ENCODE results near the gene GBA2.

DNA sequence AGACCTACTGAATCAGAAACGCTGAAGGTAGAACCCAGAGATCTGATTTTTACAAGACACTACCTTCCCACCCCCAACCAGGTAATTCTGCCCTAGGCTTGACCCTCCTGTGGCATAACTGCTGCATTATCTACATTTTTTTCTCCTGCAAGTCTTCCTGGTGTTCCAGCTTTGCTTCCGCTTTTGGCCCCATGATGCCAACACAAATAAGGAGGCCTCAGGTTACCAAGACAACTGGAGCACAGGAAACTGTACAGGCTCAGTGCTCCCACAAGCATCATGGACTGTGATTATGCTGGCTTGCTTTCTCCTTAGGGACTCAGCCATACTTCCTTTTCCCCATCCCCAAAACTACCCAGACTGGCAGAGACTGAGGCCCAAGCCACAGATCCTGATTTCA lies 11.6 kb upstream of the GBA2 start:
- TF ChIP-seq, protein P1, sequence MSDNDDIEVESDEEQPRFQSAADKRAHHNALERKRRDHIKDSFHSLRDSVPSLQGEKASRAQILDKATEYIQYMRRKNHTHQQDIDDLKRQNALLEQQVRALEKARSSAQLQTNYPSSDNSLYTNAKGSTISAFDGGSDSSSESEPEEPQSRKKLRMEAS (IDR thresholded peaks at IDR 0.05; ENCODE audit: low read depth, low read length): no peak
- TF ChIP-seq, protein P2, sequence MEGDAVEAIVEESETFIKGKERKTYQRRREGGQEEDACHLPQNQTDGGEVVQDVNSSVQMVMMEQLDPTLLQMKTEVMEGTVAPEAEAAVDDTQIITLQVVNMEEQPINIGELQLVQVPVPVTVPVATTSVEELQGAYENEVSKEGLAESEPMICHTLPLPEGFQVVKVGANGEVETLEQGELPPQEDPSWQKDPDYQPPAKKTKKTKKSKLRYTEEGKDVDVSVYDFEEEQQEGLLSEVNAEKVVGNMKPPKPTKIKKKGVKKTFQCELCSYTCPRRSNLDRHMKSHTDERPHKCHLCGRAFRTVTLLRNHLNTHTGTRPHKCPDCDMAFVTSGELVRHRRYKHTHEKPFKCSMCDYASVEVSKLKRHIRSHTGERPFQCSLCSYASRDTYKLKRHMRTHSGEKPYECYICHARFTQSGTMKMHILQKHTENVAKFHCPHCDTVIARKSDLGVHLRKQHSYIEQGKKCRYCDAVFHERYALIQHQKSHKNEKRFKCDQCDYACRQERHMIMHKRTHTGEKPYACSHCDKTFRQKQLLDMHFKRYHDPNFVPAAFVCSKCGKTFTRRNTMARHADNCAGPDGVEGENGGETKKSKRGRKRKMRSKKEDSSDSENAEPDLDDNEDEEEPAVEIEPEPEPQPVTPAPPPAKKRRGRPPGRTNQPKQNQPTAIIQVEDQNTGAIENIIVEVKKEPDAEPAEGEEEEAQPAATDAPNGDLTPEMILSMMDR (IDR thresholded peaks at IDR 0.05; ENCODE audit: low read depth, low read length): no peak
- no peak for TF ChIP-seq POLR2A (IDR thresholded peaks at IDR 0.05; ENCODE audit: extremely low read depth, insufficient read length)

All from NB4 (cell line).